ENCODE results near the gene ZNF792.

ZNF792 gene

DNA sequence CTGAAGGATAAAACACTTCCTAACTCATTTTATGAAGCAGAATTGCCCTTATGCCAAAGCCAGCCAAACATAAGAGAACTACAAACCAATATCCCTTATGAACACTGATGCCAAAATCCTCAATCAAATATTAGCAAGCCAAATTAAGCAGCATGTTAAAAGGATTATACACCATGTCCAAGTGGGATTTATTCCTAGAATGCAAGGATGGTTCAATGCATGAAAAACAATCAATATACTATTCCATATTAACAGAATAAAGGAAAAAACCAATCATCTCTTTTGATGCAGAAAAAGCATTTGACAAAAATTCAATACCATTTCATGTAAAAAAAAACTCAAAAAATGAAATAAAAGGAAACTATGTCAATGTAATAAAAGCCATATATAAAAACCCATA, 10.9 kb downstream of the ZNF792 start:
- H3K9me2 ChIP-seq (ENCODE audit: low read depth, low read length), result no peaks in the 10 kb centered on the region
- TF ChIP-seq, protein P1, sequence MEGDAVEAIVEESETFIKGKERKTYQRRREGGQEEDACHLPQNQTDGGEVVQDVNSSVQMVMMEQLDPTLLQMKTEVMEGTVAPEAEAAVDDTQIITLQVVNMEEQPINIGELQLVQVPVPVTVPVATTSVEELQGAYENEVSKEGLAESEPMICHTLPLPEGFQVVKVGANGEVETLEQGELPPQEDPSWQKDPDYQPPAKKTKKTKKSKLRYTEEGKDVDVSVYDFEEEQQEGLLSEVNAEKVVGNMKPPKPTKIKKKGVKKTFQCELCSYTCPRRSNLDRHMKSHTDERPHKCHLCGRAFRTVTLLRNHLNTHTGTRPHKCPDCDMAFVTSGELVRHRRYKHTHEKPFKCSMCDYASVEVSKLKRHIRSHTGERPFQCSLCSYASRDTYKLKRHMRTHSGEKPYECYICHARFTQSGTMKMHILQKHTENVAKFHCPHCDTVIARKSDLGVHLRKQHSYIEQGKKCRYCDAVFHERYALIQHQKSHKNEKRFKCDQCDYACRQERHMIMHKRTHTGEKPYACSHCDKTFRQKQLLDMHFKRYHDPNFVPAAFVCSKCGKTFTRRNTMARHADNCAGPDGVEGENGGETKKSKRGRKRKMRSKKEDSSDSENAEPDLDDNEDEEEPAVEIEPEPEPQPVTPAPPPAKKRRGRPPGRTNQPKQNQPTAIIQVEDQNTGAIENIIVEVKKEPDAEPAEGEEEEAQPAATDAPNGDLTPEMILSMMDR (IDR thresholded peaks at IDR 0.05; ENCODE audit: low read length), result no peak
- TF ChIP-seq EZH2 (IDR thresholded peaks at IDR 0.05; ENCODE audit: borderline replicate concordance, low read length), result no peak

DNA sequence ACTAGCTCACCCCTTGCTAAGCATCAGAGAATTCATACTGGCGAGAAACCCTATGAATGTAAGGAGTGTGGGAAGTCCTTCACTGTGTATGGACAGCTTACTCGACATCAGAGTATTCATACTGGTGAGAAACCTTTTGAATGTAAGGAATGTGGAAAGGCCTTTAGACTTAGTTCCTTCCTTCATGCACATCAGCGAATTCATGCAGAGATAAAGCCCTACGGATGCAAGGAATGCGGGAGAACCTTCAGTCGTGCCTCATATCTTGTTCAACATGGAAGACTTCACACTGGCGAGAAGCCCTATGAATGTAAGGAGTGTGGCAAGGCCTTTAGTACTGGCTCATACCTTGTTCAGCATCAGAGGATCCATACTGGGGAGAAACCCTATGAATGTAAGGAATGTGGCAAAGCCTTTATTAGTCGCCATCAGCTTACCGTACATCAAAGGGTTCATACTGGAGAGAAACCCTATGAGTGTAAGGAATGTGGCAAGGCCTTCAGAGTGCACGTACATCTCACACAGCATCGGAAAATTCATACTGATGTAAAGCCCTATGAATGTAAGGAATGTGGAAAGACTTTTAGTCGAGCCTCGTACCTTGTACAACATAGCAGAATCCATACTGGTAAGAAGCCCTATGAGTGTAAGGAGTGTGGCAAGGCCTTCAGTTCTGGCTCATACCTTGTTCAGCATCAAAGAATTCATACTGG, 20.0 kb downstream of the ZNF792 start:
- H4K20me1 ChIP-seq (ENCODE audit: insufficient read depth, low read length), result no peaks in the 10 kb centered on the region
- H3F3A ChIP-seq (ENCODE audit: insufficient read depth, low read length), result no peaks in the 10 kb centered on the region
- no peaks in the 10 kb centered on the region; the same call in 1 of the 2 replicates for H3K36me3 ChIP-seq (ENCODE audit: insufficient read depth, low read length)
- no peak overlapping the region for H3K27ac ChIP-seq (ENCODE audit: low read depth, low read length, poor library complexity, severe bottlenecking)
- no peak for TF ChIP-seq EZH2 (IDR thresholded peaks at IDR 0.05; ENCODE audit: borderline replicate concordance, low read length)
- TF ChIP-seq, protein P1 (IDR thresholded peaks at IDR 0.05; ENCODE audit: low read length), result no peak
- no peak overlapping the region for H2AFZ ChIP-seq (ENCODE audit: low read length)
- peaks cover 32% of the 10 kb centered on the region for H3K9me3 ChIP-seq (ENCODE audit: low read length)
- H3K4me3 ChIP-seq (ENCODE audit: low read depth, low read length, poor library complexity, severe bottlenecking), result no peak overlapping the region
- H3K4me2 ChIP-seq (ENCODE audit: low read length), result no peak overlapping the region
- no peak overlapping the region for H3K9ac ChIP-seq (ENCODE audit: low read length)
- no peaks in the 10 kb centered on the region for H3K4me1 ChIP-seq (ENCODE audit: insufficient read depth, low read length, severe bottlenecking)
- no peaks in the 10 kb centered on the region for H3K79me2 ChIP-seq (ENCODE audit: insufficient read depth, low read length)
- H3K27me3 ChIP-seq (ENCODE audit: insufficient read depth, low read length), result no peaks in the 10 kb centered on the region; the same call in 1 of the 2 replicates
- no peaks in the 10 kb centered on the region for H3K9me2 ChIP-seq (ENCODE audit: low read depth, low read length)

More for the DNA sequence above, 10.9 kb downstream of the ZNF792 start:
- no peaks in the 10 kb centered on the region for H3K79me2 ChIP-seq (ENCODE audit: insufficient read depth, low read length)
- H3K9ac ChIP-seq (ENCODE audit: low read length), result no peak overlapping the region
- H3K4me3 ChIP-seq (ENCODE audit: low read depth, low read length, poor library complexity, severe bottlenecking), result no peak overlapping the region
- no peaks in the 10 kb centered on the region for H3K4me1 ChIP-seq (ENCODE audit: insufficient read depth, low read length, severe bottlenecking)
- H2AFZ ChIP-seq (ENCODE audit: low read length), result no peak overlapping the region
- H4K20me1 ChIP-seq (ENCODE audit: insufficient read depth, low read length), result no peaks in the 10 kb centered on the region
- H3K27ac ChIP-seq (ENCODE audit: low read depth, low read length, poor library complexity, severe bottlenecking), result no peak overlapping the region
- no peaks in the 10 kb centered on the region for H3K27me3 ChIP-seq (ENCODE audit: insufficient read depth, low read length)
- no peaks in the 10 kb centered on the region for H3F3A ChIP-seq (ENCODE audit: insufficient read depth, low read length)
- peaks cover 44% of the 10 kb centered on the region for H3K9me3 ChIP-seq (ENCODE audit: low read length)
- peaks cover 21% of the 10 kb centered on the region for H3K36me3 ChIP-seq (ENCODE audit: insufficient read depth, low read length)
- no peak overlapping the region for H3K4me2 ChIP-seq (ENCODE audit: low read length)

DNA sequence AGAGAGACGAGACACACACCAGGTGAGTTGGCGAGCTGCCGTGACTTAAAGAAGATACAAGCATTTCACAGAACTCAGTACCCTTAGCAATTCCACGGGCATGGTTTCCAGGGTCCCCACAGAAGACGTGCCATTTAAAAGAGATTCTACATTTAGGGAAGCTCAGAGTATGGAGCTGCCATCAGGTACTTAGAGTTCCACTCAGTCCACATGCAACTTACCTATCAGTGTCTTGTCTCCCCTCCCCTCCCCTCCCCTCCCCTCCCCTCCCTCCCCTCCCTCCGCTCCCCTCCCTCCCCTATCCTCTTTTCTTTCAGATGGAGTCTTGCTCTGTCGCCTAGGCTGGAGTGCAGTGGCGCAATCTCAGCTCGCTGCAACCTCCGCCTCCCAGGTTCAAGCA, 25.1 kb downstream of the ZNF792 start:
- no peaks in the 10 kb centered on the region; the same call in 1 of the 2 replicates for H3K36me3 ChIP-seq (ENCODE audit: insufficient read depth, low read length)
- no peaks in the 10 kb centered on the region for H3K4me1 ChIP-seq (ENCODE audit: insufficient read depth, low read length, severe bottlenecking)
- H3K79me2 ChIP-seq (ENCODE audit: insufficient read depth, low read length), result no peaks in the 10 kb centered on the region
- H3K9ac ChIP-seq (ENCODE audit: low read length), result no peak overlapping the region
- TF ChIP-seq, protein P1 (IDR thresholded peaks at IDR 0.05; ENCODE audit: low read length), result no peak
- no peak for TF ChIP-seq EZH2 (IDR thresholded peaks at IDR 0.05; ENCODE audit: borderline replicate concordance, low read length)
- H3F3A ChIP-seq (ENCODE audit: insufficient read depth, low read length), result no peaks in the 10 kb centered on the region
- no peak overlapping the region for H3K4me2 ChIP-seq (ENCODE audit: low read length)
- no peak overlapping the region for H2AFZ ChIP-seq (ENCODE audit: low read length)
- no peaks in the 10 kb centered on the region for H3K9me2 ChIP-seq (ENCODE audit: low read depth, low read length)
- no peak overlapping the region for H3K4me3 ChIP-seq (ENCODE audit: low read depth, low read length, poor library complexity, severe bottlenecking)
- no peak overlapping the region for H3K27ac ChIP-seq (ENCODE audit: low read depth, low read length, poor library complexity, severe bottlenecking)
- H3K27me3 ChIP-seq (ENCODE audit: insufficient read depth, low read length), result no peaks in the 10 kb centered on the region; the same call in 1 of the 2 replicates
- peaks cover 14% of the 10 kb centered on the region for H3K9me3 ChIP-seq (ENCODE audit: low read length)
- no peaks in the 10 kb centered on the region for H4K20me1 ChIP-seq (ENCODE audit: insufficient read depth, low read length)
